ENCODE measurements around the gene FAM135A. TPM values are rescaled to one million over a fixed set of nuclear protein-coding genes. Genes with fewer than 3 reads are reported as not detected.
A peak's percentile ranks its signal among the peaks of the same experiment; 100 is the strongest.

The FAM135A gene
- total and polyA plus RNA-seq, 9 of the 15 experiments (the other 6 are each of a cell fraction or from before 2014, with no cell fraction given) = 7.4 to 32.9 (median 19.2) TPM

DNA sequence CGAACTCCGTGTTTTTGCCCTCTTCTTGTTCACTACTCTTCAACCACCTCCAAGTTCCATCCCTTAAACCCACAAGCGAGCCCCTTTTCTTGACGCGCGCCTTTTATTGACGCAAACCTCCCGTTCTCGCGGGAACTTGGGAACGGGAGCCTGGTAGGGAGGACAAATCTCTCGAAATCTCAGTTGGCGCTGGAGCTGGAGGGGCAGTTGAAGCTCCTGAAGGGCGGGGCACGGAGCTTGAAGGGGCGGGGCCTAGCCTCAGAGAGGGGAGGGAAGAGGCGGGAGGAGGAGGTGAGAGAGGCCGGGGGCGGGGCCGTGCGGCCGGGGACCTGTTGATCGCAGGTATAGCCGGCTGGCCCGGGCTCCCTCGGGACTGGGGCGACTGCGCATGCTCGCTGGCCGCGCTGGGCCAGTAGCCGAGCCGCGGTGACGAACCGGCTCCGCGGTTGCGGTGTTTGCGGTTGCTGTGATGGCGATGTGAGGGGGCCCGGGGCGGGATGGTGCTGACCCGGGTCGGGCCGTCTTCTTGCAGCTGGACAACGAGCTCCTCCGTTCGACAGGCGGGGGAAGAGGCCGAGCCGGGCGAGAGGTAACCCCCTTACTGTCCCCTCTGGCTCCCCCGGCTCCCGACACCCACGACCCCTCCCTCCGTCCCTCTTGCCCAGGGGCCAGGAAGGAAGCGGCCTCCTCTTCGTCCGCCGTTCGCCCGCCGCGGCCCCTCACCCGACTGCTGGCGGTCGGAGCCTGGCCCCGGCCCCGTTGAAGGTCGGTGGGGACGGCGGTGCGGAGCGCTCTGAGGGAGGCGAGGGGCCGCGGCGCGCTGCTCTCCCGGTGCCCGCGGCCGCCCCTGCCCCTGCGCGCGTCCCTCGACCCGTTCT is at the start of gene FAM135A (continued):
- TF ChIP-seq, protein P1, sequence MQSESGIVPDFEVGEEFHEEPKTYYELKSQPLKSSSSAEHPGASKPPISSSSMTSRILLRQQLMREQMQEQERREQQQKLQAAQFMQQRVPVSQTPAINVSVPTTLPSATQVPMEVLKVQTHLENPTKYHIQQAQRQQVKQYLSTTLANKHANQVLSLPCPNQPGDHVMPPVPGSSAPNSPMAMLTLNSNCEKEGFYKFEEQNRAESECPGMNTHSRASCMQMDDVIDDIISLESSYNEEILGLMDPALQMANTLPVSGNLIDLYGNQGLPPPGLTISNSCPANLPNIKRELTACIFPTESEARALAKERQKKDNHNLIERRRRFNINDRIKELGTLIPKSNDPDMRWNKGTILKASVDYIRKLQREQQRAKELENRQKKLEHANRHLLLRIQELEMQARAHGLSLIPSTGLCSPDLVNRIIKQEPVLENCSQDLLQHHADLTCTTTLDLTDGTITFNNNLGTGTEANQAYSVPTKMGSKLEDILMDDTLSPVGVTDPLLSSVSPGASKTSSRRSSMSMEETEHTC (IDR thresholded peaks at IDR 0.05) = no peak
- TF ChIP-seq NFE2L1 (tag; IDR thresholded peaks at IDR 0.05; ENCODE audit: borderline replicate concordance, low read depth) (no peak), TEAD1 (CRISPR knock-in tag; IDR thresholded peaks at IDR 0.05) (no peak), U2AF2 (optimal IDR thresholded peaks at IDR 0.05; ENCODE audit: low read depth, low read length) (no peak), KDM4B (IDR thresholded peaks at IDR 0.05; ENCODE audit: borderline replicate concordance in 2 of 2, low read depth in 1 of 2) (no peak), CBFB (CRISPR knock-in tag; IDR thresholded peaks at IDR 0.05) (no peak; the same call in 1 of the 2 replicates), RUNX1 (IDR thresholded peaks at IDR 0.05; ENCODE audit: low read depth) (peak; percentile 57; the same call in 1 of the 2 replicates), CBX2 (IDR thresholded peaks at IDR 0.05; ENCODE audit: insufficient read depth, low read length, poor library complexity, severe bottlenecking) (no peak), RBM25 (IDR thresholded peaks at IDR 0.05; ENCODE audit: low read depth, low read length, severe bottlenecking) (peak; percentile 92)
- TF ChIP-seq, protein P2, sequence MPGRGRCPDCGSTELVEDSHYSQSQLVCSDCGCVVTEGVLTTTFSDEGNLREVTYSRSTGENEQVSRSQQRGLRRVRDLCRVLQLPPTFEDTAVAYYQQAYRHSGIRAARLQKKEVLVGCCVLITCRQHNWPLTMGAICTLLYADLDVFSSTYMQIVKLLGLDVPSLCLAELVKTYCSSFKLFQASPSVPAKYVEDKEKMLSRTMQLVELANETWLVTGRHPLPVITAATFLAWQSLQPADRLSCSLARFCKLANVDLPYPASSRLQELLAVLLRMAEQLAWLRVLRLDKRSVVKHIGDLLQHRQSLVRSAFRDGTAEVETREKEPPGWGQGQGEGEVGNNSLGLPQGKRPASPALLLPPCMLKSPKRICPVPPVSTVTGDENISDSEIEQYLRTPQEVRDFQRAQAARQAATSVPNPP (IDR thresholded peaks at IDR 0.05; ENCODE audit: borderline replicate concordance, insufficient read depth, insufficient read length) = no peak
- TF ChIP-seq, protein P3, sequence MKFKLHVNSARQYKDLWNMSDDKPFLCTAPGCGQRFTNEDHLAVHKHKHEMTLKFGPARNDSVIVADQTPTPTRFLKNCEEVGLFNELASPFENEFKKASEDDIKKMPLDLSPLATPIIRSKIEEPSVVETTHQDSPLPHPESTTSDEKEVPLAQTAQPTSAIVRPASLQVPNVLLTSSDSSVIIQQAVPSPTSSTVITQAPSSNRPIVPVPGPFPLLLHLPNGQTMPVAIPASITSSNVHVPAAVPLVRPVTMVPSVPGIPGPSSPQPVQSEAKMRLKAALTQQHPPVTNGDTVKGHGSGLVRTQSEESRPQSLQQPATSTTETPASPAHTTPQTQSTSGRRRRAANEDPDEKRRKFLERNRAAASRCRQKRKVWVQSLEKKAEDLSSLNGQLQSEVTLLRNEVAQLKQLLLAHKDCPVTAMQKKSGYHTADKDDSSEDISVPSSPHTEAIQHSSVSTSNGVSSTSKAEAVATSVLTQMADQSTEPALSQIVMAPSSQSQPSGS (CRISPR knock-in tag; IDR thresholded peaks at IDR 0.05) = no peak
- TF ChIP-seq, protein P4, sequence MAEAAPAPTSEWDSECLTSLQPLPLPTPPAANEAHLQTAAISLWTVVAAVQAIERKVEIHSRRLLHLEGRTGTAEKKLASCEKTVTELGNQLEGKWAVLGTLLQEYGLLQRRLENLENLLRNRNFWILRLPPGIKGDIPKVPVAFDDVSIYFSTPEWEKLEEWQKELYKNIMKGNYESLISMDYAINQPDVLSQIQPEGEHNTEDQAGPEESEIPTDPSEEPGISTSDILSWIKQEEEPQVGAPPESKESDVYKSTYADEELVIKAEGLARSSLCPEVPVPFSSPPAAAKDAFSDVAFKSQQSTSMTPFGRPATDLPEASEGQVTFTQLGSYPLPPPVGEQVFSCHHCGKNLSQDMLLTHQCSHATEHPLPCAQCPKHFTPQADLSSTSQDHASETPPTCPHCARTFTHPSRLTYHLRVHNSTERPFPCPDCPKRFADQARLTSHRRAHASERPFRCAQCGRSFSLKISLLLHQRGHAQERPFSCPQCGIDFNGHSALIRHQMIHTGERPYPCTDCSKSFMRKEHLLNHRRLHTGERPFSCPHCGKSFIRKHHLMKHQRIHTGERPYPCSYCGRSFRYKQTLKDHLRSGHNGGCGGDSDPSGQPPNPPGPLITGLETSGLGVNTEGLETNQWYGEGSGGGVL (CRISPR knock-in tag; IDR thresholded peaks at IDR 0.05) = no peak
- TF ChIP-seq, protein P5, sequence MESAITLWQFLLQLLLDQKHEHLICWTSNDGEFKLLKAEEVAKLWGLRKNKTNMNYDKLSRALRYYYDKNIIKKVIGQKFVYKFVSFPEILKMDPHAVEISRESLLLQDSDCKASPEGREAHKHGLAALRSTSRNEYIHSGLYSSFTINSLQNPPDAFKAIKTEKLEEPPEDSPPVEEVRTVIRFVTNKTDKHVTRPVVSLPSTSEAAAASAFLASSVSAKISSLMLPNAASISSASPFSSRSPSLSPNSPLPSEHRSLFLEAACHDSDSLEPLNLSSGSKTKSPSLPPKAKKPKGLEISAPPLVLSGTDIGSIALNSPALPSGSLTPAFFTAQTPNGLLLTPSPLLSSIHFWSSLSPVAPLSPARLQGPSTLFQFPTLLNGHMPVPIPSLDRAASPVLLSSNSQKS (CRISPR knock-in tag; IDR thresholded peaks at IDR 0.05) = no peak
- TF ChIP-seq, protein P6, sequence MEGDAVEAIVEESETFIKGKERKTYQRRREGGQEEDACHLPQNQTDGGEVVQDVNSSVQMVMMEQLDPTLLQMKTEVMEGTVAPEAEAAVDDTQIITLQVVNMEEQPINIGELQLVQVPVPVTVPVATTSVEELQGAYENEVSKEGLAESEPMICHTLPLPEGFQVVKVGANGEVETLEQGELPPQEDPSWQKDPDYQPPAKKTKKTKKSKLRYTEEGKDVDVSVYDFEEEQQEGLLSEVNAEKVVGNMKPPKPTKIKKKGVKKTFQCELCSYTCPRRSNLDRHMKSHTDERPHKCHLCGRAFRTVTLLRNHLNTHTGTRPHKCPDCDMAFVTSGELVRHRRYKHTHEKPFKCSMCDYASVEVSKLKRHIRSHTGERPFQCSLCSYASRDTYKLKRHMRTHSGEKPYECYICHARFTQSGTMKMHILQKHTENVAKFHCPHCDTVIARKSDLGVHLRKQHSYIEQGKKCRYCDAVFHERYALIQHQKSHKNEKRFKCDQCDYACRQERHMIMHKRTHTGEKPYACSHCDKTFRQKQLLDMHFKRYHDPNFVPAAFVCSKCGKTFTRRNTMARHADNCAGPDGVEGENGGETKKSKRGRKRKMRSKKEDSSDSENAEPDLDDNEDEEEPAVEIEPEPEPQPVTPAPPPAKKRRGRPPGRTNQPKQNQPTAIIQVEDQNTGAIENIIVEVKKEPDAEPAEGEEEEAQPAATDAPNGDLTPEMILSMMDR (IDR thresholded peaks at IDR 0.05 in 2 of 3, conservative IDR thresholded peaks at IDR 0.05 in 1 of 3; ENCODE audit: insufficient read depth in 2 of 3, low read depth in 1 of 3, low read length in 3 of 3) = no peak; a peak in 1 of 6 replicates
